WERI-Rb-1 (cell line): Measurements from ENCODE around the gene SLC26A8.
"Not testable (repeated sequence)": the region's sequence is repeated elsewhere in the genome, so short reads cannot be mapped to it uniquely, and the experiment has no call there.

Source experiments
- DNase-seq: peaks from one replicate; pipeline ENCODE4 v3.0.0-alpha.2; 2020
- H3K27ac ChIP-seq: fragments of 250-450 bp; sonication (Bioruptor Pico); 2 replicates; pipeline ENCODE4 v1.5.1; 2020; ENCODE audit warnings: mild to moderate bottlenecking, moderate library complexity
- H3K27me3 ChIP-seq: fragments of 250-450 bp; sonication (Bioruptor Pico); 2 replicates; pipeline ENCODE4 v1.5.1; 2021; ENCODE audit warnings: mild to moderate bottlenecking, low read depth, moderate library complexity; ENCODE audit not compliant: insufficient read depth, severe bottlenecking
- H3K36me3 ChIP-seq: fragments of 250-450 bp; sonication (Bioruptor Pico); 2 replicates; pipeline ENCODE4 v1.5.1; 2020; ENCODE audit warnings: mild to moderate bottlenecking, moderate library complexity
- H3K4me3 ChIP-seq: 2 replicates; pipeline ENCODE4 v1.5.1; 2011; ENCODE audit warnings: low read depth, mild to moderate bottlenecking, control low read depth, low read length
- H3K9me3 ChIP-seq: fragments of 250-450 bp; sonication (Bioruptor Pico); 2 replicates; pipeline ENCODE4 v1.5.1; 2021; ENCODE audit warnings: mild to moderate bottlenecking, moderate library complexity; ENCODE audit not compliant: severe bottlenecking
- CTCF ChIP-seq: IDR thresholded peaks from 2 replicates; pipeline ENCODE4 v1.5.1; 2011; ENCODE audit warnings: low read depth, mild to moderate bottlenecking, control low read depth, inconsistent platforms, low read length

The SLC26A8 gene

DNA sequence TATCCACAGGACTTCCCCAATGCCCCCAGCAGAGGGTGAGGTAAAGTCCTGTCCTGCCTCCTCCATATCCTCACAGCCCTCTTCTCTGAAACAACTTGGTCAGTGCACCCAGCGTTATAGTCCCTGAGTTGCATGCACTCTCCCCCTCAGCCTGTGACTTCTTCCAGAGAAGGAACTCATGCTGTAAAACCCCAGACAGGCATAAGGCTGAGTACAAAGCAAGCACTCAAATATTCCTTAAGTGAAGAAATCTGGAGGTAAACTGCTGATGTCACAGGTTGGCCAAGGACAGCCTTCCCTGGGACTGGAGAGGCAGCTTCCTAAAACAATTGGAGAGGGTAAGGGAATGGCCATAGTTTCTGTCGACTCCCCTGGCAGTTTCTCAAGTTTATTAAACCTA is 90.6 kb downstream of the SLC26A8 start:
- Histone ChIP-seq H3K9me3 (no peaks in the 10 kb centered on the region), H3K27ac (no peak overlapping the region), H3K27me3 (no peaks in the 10 kb centered on the region), H3K36me3 (no peaks in the 10 kb centered on the region), H3K4me3 (no peak overlapping the region)
- no peak for DNase-seq
- no peak for TF ChIP-seq CTCF

GRCh38 chr6:35931873-35932272 is 92.6 kb downstream of the SLC26A8 start:
- H3K27me3 ChIP-seq, H3K27ac ChIP-seq, DNase-seq, H3K4me3 ChIP-seq, H3K36me3 ChIP-seq, H3K9me3 ChIP-seq: not testable (repeated sequence)

- Histone ChIP-seq H3K36me3 (no peaks in the 10 kb centered on the region), H3K9me3 (no peaks in the 10 kb centered on the region), H3K27me3 (no peaks in the 10 kb centered on the region), H3K4me3 (no peak overlapping the region), H3K27ac (no peak overlapping the region)
- DNase-seq, result no peak
- no peak for TF ChIP-seq CTCF
These were observed 93.3 kb downstream of the SLC26A8 start for GRCh38 chr6:35931120-35931561.

DNA sequence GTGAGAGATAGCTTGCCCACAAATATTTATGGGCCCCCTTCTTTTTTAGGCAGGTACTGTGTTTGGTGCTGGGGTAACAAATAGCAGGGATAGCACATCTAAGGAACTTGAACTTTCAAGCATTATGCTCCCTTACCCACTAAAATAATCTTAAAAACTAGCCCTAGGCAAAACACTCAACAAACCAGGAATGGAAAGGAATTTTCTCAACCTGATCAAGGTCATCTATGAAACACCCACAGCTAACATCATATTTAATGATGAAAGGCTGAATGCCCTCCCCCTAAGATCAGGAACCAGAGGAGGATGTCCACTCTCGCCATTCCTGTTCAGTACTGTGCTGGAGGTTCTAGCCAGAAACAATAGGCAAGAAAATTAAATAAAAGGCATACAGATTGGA is 94.8 kb downstream of the SLC26A8 start:
- Histone ChIP-seq H3K27me3 (no peaks in the 10 kb centered on the region), H3K9me3 (no peaks in the 10 kb centered on the region), H3K4me3 (no peak overlapping the region), H3K36me3 (no peaks in the 10 kb centered on the region), H3K27ac (no peak overlapping the region)
- TF ChIP-seq CTCF, result no peak
- no peak for DNase-seq

GRCh38 chr6:35926509-35927215 is 97.8 kb downstream of the SLC26A8 start:
- Histone ChIP-seq H3K27ac (no peak overlapping the region), H3K4me3 (no peak overlapping the region), H3K9me3 (no peaks in the 10 kb centered on the region), H3K36me3 (no peaks in the 10 kb centered on the region), H3K27me3 (no peaks in the 10 kb centered on the region)
- no peak for DNase-seq
- TF ChIP-seq CTCF, result no peak

- H3K4me3 ChIP-seq, result no peak overlapping the region
- H3K9me3 ChIP-seq, result no peaks in the 10 kb centered on the region
- no peak for DNase-seq
- no peak overlapping the region for H3K27ac ChIP-seq
- H3K36me3 ChIP-seq, result no peaks in the 10 kb centered on the region
- H3K27me3 ChIP-seq, result no peaks in the 10 kb centered on the region
- no peak for TF ChIP-seq CTCF
These were observed 98.5 kb downstream of the SLC26A8 start for GRCh38 chr6:35925961-35926360.
